Brain pericyte (primary cell): ENCODE measurements around the gene MDM2.
A peak's percentile ranks its signal among the peaks of the same experiment; 100 is the strongest.

Experiments
- DNase-seq: peaks from one replicate; pipeline ENCODE4 v3.0.0-alpha.2; 2012; ENCODE audit warnings: low read depth, low spot score

MDM2 gene

DNA sequence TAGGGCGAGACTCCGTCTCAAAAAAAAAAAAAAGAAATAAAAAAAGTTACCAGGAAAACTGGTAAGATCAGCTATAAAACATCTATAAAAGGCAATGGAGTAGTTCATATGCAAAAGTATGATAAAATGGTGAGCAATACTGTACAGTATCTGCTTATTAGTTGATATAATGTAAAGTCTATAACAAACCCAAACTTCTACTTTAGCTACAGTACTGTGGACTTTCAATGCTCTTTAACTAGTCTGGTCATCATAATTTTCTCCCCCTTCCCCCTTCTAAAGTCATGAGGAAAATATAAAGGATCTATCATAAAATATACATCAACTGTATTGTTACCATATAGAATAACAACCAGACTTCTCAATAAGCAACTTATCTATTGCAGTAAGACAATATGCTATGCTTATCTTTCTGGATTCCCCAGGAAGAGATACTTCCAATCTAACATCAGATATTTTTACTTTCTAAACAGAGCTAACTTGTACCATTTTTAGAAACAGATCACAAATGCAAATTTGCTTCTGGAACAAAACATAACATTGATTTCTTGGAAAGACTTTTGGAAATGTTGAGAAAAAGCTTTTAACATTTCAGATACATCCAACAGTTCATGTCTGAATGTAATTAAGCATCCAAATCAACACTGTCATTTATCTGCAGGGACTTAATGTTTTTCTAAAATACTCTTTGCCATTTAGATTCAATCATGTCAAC is 43.8 kb downstream of the MDM2 start:
- DNase-seq, result no peak

DNA sequence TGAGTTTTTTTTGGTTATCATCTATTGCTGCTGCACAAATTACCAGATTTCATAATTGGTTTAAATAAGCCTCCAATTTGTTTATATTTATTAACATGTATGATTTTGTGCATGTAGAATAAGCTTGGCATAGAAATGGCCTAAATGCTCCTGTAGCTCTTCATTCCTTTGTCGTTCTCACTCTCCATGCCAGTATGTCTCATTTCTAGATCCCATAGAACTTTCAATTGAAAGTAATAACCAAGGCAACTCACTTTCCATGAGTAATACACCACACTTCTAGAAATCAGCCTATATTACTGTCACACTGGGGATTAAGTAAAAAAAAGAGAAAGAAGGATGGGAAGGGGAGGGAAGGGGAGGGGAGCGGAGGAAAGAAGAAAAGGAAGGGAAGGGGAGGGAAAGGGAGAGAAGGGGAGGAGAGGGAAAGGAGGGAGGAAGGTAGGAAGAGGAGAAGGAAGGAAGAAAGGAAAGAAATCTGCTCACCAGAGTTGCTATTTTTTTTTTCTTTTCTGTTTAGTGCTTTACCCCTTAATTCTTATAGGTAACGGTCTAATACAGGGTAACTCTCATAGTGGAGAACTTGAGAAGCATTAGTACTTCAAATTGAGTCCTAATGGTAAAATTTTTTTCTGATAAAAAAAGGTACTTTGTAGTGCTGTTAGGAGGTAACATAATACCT is 45.6 kb downstream of the MDM2 start:
- DNase-seq, result no peak

DNA sequence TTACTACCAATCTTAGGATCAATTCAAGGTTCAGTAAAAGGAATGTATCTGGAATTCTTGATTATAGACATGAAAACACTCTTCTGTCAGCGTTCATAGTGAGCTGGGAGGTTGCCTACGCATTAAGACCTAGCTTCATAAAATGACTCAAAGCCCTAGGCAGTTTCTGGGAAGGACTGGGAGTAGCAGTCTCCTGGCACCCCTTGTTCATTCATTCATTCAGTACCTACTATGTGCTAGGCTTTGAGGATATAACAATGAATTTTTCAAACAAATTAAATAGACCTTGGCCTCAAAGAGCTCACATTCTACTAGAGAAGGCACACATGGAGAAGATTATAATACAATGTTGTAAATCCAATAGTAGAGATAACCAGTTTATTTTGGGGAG is 46.1 kb downstream of the MDM2 start:
- DNase-seq, result no peak

DNA sequence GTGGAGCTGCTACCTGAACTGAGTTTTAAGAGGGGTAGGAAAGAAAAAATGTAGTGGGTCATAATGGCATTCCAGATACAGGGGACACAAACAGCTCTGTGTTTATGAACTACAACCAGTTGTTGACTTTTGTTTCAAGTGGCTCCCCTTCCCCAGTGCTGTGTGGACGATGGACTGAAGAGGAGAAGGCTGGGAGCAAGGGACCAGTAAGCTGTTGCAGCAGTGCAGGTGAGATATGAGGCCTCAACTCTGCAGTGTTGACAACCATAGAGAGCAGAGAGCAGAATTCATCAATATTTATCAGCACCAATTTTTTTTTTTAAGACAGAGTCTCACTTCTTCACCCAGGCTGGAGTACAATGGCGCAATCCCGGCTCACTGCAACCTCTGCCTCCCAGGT is 46.6 kb downstream of the MDM2 start:
- DNase-seq, result no peak

DNA sequence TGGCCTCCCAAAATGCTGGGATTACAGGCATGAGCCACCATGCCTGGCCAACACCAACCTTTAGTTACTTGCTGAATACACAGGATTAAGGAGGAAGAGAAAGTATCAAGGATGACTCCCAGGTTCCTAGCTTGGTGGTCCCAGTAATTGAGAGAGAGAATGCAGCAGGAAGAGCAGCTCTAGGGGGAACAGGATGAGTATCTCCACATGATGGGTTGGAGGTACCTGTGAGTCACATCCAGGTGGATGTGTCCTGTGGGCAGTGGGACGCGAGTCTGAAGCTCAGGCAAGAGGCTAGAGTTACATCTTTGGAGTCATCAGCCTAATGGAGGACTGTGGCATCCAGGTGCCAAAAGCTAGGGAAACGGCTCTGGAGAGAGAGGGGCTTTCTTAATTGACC is 47.1 kb downstream of the MDM2 start:
- DNase-seq, result no peak

DNA sequence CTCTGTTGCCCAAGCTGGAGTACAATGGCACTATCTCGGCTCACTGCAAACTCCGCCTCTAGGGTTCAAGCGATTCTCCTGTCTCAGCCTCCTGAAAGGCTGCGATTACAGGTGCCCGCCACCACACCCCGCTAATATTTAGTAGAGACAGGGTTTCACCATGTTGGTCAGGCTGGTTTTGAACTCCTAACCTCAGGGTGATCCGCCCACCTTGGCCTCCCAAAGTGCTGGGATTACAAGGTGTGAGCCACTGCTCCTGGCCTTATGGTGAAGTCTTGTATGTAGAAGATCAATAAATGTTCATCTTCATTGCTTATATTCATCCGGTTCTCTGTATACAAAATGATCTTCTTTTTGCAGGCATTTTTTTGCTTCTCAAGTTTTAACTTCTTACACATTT is 47.8 kb downstream of the MDM2 start:
- DNase-seq, result no peak

DNA sequence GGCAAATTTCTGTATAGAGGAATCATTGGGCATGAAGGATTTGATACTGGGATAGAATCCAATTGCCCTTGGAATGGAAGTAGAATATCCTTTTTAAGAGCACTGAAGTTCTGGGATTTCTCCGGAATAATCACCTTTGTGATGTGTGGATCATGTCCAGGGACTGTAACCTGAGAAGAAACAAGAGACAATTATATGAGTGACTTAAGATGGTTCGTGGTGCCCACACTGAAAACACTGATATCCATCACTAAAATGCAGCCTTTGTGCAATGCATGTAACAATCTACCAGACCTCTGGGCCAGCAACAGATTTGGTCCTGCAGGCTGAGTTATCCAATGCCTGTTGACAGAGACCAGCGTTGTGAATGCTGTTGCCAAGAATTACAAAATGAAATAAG is 48.5 kb downstream of the MDM2 start:
- no peak for DNase-seq

DNA sequence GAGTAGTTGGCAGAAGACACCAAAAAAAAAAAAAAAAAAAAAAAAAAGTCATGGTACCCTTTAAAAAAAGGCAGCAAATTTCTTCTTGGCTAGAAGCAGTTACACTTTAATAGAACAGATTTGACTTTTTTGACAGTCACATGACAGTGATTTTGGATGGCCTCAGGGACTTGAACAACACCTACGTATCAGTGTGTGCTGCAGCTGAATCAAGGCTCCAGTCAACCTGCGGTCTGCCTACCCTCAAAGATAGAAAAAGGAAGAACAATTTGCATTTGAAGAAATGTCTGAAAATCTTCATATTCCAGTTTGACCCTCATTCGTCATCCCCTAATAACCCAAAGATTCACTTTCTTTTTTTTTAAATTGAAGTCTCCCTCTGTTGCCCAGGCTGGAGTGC is 53.9 kb downstream of the MDM2 start:
- no peak for DNase-seq

DNA sequence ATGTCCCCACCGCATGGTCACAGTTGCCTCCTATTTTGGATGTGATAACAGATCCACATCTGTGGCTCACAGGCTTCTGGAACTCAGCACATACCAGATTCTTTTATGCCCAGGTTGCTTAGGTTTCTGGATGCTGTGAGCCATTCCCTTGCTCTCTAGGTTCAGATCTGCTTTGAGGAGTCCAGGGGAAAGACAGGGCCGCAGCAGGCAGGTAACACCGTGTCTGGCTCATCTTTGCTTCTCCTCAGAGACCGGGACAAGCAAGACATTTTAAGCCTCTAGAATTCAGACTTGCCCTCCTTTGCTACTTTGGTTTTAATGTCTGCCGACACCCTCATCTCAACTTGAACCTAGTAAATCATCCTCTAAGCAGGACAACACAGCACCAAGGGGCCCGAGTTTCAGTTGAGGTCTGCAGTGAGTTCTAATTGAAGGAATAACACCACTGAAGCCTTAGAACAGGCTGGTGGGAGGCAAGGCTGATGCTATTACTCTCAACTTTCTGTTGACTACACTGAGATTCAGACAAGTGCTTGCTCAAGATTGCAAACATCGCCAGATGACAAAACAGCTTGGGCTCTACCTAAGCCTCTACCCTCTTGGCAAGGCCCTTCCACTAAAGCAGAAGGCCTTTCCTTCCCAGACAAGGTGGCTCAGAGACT is 55.3 kb downstream of the MDM2 start:
- no peak for DNase-seq

DNA sequence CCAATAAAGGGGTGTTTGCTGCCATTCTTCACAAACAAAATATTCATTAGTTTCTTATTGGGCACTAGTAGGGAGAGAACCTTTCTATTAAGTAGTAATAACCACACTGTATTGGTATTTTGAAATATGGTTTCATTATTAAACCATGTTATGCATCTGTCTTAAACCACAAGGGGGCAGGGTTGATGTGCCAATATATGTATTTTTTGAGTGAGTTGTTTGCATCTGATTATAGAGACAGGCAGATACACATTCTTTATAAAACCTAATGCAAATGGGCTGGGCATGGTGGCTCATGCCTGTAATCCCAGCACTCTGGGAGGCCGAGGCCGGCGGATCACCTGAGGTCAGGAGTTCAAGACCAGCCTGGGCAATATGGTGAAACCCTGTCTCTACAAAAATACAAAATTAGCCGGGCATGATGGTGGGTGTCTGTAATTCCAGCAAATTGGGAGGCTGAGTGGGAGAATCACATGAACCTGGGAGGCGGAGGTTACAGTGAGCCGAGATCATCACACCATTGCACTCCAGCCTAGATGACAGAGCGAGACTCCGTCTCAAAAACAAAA is 56.0 kb downstream of the MDM2 start:
- peak; percentile 10 for DNase-seq

DNA sequence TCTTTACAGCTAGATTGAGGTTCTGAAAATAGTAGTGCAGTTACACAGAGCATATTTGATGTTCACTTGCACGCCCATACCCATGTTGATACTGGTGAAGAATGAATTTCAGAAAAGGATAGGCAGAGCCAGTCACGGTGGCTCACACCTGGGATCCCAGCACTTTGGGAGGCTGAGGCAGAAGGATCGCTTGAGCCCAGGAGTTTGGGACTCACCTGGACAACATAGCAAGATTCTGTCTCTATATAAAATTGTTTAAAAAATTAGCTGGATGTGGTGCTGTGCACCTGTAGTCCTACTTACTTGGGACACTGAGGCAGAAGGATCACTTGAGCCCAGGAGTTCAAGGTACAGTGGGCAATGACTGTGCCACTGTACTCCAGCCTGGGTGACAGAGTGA is 56.6 kb downstream of the MDM2 start:
- DNase-seq, result no peak

DNA sequence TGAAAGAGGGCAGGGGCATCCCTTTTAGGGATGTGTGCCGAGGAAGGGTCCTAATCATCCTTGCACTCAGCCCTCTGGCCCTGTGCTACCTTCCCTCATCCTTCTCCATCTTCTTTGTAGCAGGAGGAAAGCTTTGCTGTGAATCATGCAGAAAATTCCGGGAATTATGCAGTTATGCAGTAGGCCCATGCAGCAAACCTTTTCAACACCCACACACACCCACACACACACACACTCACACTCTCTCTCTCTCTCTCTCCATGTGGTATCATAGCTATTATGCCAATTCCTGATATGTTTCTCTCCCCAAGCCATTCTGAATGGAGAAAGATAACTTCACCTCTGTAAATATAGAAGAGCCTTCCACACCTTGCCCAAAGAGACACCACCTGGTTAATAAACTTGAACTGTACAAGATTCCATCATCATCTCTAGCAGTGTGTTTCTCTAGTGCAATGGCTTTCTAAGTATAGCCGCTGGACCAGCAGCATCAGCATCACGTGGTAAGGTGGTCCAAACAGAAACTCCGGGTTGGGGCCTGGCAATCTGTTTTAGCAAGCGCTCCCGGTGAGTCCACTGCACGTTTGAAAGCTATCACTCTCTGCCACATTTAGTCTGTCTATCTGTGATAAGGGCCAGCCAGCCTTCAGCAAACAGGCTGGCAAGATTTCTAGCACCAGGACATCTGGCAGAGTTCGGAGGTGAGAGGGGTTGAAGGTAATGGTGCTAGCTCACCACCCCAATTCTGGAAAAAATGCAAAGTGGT is 57.6 kb downstream of the MDM2 start:
- no peak for DNase-seq

DNA sequence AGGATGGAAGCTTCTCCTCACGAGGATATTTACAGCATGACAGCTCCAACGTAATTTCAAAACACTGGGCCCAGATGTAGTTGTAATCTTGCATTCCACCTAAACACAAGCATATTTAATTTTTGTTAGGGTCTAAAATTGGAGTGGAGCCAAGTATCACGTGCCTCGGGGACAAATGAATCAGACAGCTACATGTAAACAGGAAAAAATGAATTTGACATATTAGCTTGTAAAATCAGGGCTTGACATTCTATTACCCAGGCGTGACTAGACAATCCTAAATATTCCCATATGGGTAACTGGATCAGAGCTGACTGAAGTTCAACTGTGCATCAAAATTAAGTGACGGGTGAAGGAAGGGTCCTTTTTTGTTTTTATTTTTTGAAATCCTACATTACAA is 59.0 kb downstream of the MDM2 start:
- DNase-seq, result no peak

DNA sequence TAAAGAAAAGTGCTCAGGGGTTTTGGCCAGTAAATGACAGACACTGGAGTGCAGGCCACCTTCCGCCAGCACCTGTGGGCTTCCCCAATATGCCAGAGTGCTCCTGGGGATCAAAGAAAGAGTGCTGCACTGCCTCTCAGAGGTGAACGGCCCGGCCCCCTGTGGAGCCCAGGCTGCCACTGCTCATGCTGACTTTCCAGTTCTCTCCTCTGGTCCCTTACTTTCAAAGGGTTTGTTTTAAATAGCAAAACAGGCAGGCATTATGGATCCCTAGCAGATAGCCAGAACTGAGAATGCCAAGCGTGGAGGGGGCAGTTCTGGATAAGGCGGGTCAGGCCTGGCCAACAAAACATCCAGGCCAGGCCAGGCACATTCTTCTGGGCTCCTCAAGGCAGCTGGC is 59.6 kb downstream of the MDM2 start:
- DNase-seq, result no peak

DNA sequence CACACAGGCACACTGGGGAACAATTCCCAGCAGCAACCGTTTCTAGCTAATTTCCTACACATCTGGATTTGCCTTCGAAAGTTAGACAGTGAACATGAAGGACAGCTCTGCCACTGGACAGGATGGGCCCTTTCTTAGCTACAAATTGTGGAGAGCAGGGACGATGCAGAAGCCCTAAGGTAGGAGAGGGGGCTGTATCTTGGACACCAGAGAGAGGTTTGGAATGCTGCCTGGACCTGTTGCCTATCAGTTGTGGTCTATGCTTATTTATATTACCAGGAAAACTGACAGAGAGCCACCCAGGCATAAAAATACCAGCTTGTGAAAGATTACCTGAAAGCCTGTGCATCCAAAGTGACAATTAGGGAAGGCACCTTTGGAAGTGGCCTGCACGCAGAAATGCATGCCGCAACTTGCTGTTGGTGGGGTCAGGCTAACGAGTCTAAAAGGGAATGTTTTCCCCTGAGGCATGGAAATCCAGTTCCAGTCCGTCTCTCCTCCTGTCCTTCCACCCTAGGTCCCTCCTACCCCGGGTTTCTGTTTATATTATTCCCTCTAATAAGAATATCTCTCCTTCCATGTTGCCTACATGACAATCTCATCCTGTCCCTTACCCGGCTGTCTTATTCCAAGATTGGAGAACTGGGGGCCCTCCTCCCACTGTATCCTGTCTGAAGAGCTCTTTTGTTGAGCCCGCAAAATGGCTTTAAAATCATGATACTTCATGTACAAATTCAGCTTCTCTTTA is 60.2 kb downstream of the MDM2 start:
- no peak for DNase-seq

DNA sequence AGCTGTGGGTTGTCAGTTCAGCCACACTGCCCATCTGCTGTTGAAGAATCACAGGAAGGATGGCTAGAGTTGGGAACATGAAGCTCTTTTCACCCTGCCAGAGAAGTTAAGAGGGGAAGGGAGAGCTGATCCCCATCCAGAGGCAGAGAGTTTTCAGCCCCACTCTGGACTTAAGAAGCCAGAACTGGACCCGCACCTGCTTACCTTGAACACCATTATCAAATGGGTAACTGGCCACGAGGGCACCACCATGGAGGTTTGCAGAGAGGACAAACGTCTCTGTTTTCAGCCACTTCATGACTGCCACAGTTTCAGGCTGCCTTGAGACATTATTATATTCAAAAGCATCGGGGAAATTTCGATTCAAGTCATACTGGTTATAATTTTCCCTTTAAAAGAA is 62.0 kb downstream of the MDM2 start:
- DNase-seq, result no peak

DNA sequence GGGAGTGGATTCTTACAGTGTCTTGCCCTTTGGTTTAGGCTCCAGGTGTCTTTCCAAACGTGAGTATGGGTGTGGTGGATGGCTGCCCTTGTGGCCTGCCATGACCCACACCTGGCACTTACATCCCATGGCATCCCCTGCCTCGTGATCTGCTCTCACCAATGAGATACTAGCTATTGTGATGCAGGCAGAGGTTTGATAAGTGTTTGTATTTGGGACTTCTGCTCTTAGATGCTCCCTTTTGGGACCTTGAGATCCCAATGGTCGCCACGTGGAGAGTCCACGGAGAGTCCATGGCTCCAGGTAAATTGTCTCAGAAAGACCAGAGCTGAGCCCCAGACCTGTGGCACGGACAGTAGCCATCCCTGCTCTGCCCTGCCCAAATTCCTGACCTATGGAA is 62.5 kb downstream of the MDM2 start:
- no peak for DNase-seq

DNA sequence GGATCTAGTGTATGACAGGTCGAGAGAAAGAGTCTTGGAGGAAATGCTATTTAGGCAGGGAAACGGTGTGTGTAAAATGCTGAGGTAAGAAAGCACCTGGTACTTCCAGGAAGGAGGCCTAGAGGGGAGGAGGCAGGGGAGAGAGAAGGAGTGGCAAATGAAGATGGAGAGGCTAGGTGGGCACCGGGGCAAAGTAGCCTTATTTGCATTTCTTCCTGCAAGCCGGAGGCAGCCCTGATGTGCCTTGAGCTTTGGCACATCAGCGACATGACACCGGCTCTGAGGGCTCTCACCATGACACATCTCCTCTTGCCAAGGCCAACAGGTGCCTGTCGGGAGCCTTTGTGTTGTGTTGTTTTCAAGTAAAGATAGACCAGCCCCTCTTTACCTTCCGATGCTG is 63.4 kb downstream of the MDM2 start:
- DNase-seq, result no peak

DNA sequence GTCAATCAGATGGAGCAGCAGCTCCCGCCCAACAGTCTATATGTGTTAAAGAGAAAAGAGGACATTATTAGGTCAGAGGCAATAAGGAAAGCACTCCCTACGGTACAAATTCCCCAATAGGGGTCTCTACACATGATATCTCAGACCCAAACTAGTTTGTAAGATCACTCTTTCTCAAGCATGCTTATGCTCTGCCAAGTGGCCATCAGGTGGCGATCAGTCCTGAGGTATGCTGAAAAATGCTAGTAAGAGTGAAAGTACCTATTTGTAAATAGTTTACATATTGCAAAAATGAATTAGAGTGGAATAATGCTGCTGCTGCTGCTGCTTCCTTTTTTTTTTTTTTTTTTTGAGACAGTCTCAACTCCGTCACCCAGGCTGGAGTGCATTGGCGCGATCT is 63.9 kb downstream of the MDM2 start:
- no peak for DNase-seq

DNA sequence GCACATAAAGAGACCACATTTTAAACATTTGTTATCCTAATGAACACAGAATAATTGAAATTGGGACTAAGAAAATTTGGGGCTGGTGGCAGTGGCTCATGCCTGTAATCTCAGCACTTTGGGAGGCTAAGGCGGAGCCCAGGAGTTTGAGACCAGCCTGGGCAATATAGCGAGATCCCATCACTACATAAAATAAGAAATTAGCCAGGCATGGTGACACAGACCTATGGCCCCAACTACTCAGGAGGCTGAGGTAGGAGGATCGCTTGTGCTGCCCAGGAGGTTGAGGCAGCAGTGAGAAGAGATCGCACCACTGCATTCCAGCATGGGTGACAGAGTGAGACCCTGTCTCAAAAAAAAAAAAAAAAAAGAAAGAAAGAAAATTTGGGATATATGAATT is 65.3 kb downstream of the MDM2 start:
- DNase-seq, result no peak

DNA sequence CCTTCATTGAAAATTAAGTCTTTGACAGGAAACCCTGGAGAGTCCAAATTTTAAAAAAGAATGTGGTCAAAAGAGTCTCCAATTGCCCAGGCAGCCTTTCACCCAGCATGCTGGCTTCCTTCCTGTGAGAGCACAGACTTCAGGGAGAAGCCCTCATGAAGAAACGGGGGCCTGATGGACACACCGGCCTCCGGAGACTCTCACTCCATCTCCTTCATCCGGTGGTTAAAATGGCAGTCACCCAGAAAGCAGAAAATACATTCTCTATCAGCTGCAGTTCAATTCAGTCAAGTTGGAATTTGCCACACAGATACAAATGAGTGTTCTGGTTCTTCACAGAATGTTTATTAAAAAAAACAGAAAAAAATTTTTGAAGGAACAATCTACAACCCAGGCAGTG is 68.5 kb downstream of the MDM2 start:
- DNase-seq, result no peak
